LHCN-M2 (cell line): ENCODE measurements around the gene OFD1. TPM values are rescaled to one million over a fixed set of nuclear protein-coding genes. Genes with fewer than 3 reads are reported as not detected.

ENCODE experiments used
- DNase-seq: peaks from one replicate; pipeline ENCODE4 v3.0.0-alpha.2; 2012; ENCODE audit warnings: low read depth
- total RNA-seq: library from RNA; depleted of rRNA; stranded (reverse); fragments of >200 nt; gene quantifications from 2 replicates; pipeline ENCODE4 v1.2.3, GENCODE V29; 2014; rRNA removed

OFD1 gene
- total RNA-seq, 1 experiment from 2014 or later: 7.3 TPM

- no peak for DNase-seq
Observed at GRCh38 chrX:13791559-13791958, 57.0 kb downstream of the OFD1 start.

- DNase-seq: no peak
Observed at GRCh38 chrX:13793897-13794296, 59.3 kb downstream of the OFD1 start.

- no peak for DNase-seq
Observed at GRCh38 chrX:13794417-13794816, 59.9 kb downstream of the OFD1 start.

DNA sequence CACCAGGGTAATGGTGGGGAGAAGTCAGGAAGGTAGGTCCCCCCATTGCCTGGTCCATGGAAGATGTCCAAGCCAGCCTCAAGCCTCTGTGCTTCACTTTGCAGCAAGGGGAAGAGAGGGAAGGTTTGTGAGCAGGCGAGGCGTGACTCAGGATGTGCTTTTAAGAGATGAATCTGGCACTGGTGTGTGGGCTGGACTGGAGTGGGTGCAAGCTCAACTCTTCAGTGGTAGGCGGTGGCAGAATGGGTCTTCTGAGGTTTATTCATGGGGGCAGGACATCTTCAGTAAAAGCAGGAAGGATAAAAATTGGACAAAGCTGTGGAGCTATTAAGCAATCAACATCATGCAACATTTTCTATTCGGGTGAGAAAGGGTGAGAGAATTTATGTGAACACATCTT, 63.0 kb downstream of the OFD1 start:
- no peak for DNase-seq

DNA sequence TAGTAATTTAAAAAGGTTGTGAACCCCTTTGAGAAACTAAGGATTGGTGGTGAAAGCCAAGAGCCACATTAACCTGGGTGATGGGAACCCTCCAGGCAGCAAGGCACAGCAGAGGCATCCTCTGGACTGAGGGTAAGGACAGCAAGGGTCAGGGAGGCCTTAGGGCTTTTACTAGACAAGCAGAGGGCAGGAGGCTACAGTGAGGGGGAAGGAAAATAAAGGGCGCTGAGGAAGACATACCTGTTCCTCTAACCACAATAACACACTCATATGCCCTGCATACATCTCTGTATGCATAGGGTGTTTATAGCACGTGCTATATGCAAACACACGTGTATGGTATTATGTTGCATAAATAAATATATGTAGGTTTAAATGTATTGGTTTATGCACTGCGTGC, 63.6 kb downstream of the OFD1 start:
- no peak for DNase-seq

- no peak for DNase-seq
Observed at GRCh38 chrX:13803116-13803515, 68.6 kb downstream of the OFD1 start.

DNA sequence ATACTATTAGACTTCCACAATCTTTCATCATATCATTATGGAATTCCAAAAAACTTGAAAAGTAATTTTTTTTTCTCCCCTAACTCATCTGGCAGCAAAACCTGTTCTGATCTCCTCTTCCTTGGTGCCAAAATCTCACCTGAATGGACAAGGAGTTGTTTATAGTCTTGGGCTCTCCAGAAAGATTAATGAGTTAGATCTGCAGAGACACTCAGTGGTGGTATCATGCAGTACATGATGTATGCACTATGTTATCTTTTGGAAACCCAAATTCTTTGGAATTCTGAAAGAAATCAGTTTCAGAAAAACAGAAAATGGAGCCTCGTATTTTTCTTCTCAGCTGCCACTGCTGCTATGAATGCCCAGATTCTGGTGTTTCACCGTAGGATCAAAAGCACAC, 70.7 kb downstream of the OFD1 start:
- DNase-seq: no peak

GRCh38 chrX:13808293-13808692, 73.7 kb downstream of the OFD1 start:
- no peak for DNase-seq

DNA sequence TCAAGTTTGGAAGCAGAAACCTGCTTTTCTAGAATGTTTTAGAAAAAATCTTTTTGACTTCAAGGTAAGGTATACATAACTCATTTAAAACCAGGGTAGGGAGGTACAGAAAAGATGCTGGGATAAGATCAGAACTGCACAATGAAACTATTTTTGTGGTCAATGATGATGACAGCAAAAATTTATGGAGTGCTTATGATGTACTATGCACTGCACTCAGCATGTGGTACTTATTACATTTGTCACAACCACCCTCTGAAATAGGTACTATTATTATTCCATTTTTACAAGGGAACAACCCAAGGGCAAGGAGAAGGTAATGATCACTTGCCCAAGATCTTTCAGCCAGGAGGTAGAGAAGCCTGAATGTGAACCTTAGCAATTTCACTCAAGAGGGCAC, 74.3 kb downstream of the OFD1 start:
- DNase-seq: no peak

DNA sequence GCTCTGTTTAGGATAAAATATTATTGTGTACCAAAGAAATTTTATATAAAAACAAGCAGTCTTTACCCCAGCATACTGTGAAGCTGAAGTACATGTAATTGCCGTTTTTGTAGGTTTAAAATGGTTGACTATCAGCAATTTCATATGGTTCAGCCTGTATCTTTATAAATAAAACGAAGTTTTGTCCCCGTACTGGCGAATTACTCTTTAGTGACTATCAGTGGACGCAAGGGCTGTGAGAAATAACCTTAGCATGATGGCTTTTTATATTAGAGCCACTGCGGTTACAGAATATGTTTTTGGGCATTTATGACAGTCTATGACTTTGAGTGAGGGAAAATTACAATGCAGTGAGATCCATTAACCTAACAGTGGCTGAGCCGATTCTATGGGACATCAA, 81.1 kb downstream of the OFD1 start:
- no peak for DNase-seq

- no peak for DNase-seq
Observed at GRCh38 chrX:13816176-13816575, 81.6 kb downstream of the OFD1 start.

GRCh38 chrX:13816643-13817627, 82.4 kb downstream of the OFD1 start, which contains the start of gene GPM6B:
Gene GPM6B (minus strand): TSS chrX:13817093. CDS start chrX:13816904, 189 bp downstream.
- DNase-seq: no peak

Other genes starting within 250 kb of the OFD1 start
- not detected in 2 replicates for gene EGFL6, start 165.1 kb upstream of the OFD1 start, total RNA-seq
- 1.4 and 2.0 TPM in 2 replicates for gene TCEANC, start 81.6 kb upstream of the OFD1 start, total RNA-seq
- gene RAB9A, start 45.6 kb upstream of the OFD1 start, total RNA-seq: 20.2 and 32.2 TPM in 2 replicates
- gene TRAPPC2, start 128 bp upstream of the OFD1 start, total RNA-seq: 11.5 TPM in 2 replicates
- 4.4 and 14.4 TPM in 2 replicates for gene GPM6B, start 82.3 kb downstream of the OFD1 start, total RNA-seq